Adipose tissue (tissue), 3 donors: ENCODE data around the gene RAB5A. TPM values are rescaled to one million over a fixed set of nuclear protein-coding genes. Genes with fewer than 3 reads are reported as not detected.
"Not testable (repeated sequence)": the region's sequence is repeated elsewhere in the genome, so short reads cannot be mapped to it uniquely, and the experiment has no call there.

Experiments
- H3K27ac ChIP-seq: one replicate; pipeline ENCODE4 v1.5.1; 2013; ENCODE audit warnings: low read depth, low read length
- WGBS, 3 donors: extraction: QIAGEN DNeasy Blood & Tissue Kit; methylation state at CpG; one replicate each; pipeline ENCODE4 v1.1.7; 2013; 5-methylcytosine and 5-hydroxymethylcytosine counted together
- polyA plus RNA-seq, 3 donors: library from polyadenylated mRNA; stranded (reverse); fragments of 200-250 nt; gene quantifications; one replicate each; pipeline ENCODE4 v1.2.3, GENCODE V29; 2013
- donor health status: healthy with polysubstance abuse.
- donor health status: Bipolar disorder and iron deficiency.
- donor health status: healthy.

Gene RAB5A
- polyA plus RNA-seq, 3 donors: 11.4 to 54.8 (median 27.6) TPM

GRCh38 chr3:20013396-20013795 lies 66.5 kb downstream of the RAB5A start:
- WGBS, 3 donors: 86 to 96% (median 93%) methylated on average over 1 of the region's 1 CpG
- H3K27ac ChIP-seq: no peak overlapping the region

DNA sequence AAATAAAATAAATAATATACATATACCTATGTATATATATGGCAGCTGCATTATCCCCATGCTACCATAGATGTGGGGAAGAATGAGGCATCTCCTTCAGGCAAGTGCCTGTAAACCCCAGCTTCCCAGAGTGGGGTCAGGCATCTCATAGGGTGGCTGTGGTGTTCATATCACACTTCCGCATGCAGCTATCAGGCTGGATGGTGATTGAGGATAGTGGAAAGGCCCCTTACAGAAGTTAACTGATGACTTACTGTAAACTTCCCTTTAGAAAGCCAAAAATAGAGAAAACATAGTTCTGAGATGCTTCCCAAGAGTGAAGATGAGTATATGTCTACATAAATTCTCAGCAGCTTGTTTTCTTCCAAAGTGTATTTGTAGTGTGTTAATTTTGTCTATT lies 68.6 kb downstream of the RAB5A start:
- H3K27ac ChIP-seq: no peak overlapping the region
- 88 to 96% (median 89%) methylated on average over 1 of the region's 1 CpG for WGBS, 3 donors

- H3K27ac ChIP-seq: not testable (repeated sequence)
- WGBS, 3 donors: 87 to 94% (median 92%) methylated on average over 3 of the region's 3 CpGs
These were observed 69.2 kb downstream of the RAB5A start for GRCh38 chr3:20016076-20016475.

GRCh38 chr3:20022954-20023622 lies 76.2 kb downstream of the RAB5A start:
- WGBS, 3 donors: 47 to 65% (median 56%) methylated on average over 2 of the region's 2 CpGs
- H3K27ac ChIP-seq: no peak overlapping the region

DNA sequence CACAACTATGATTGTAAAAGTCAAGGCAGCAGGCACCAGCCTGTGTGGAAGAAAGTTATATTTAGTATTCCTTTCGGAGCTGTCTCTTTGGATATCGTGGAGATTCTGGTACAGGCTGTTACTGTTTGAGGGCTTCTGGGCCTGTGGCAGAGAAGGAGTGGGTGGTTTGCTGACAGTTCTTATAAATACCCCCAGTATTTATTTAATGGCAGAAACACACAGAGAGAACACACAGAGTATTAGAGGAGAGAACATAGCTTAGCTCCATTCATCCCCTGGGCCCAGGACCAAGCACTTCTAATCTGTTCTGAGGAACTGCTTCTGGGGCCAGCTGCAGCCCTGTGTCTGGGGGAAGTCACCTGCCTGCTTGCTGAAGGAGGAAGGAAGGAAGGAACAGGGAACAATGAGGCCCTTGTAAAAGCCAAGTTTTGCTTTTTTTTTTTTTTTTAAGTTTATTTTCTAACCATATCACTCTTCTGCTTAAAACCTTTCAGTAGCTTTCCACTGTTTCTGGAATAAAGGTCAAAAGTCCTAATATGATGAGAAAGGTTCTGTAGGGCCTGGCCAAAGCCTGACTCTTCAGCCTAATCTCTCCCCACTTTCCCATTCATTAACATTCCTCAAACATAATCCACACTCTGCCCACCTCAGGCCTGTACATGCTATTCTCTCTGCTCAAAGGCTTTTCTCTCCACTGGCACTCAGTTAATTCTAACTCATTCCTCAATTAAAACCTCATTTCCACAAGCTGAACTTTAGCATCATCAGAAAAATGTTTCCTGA lies 76.9 kb downstream of the RAB5A start:
- WGBS, 3 donors: 58 to 63% (median 61%) methylated on average over 2 of the region's 2 CpGs
- H3K27ac ChIP-seq: no peak overlapping the region

DNA sequence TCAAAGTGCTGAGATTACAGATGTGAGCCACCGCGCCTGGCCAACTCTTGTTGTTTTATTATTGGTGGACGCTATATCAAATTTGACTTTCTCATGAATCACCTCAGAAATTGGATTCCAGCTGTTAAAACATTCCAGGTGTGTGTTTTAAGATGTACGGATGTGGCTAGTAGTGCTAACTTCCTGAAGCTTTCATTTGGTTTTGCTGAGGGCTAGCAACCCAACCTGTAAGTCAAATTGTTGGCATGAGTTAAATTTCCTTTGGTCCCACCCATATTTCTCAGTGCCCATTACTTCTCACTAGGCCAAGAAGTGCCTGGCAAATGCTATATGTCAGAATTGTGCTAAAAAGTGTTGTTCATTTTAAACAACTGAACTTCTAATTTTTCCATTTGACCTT lies 80.2 kb downstream of the RAB5A start:
- H3K27ac ChIP-seq: no peak overlapping the region
- WGBS, 3 donors: 73 to 87% (median 82%) methylated on average over 4 of the region's 4 CpGs

- WGBS, 3 donors: 89 to 95% (median 93%) methylated on average over 7 of the region's 7 CpGs
- H3K27ac ChIP-seq: no peak overlapping the region
These were observed 82.0 kb downstream of the RAB5A start for GRCh38 chr3:20028905-20029331.

DNA sequence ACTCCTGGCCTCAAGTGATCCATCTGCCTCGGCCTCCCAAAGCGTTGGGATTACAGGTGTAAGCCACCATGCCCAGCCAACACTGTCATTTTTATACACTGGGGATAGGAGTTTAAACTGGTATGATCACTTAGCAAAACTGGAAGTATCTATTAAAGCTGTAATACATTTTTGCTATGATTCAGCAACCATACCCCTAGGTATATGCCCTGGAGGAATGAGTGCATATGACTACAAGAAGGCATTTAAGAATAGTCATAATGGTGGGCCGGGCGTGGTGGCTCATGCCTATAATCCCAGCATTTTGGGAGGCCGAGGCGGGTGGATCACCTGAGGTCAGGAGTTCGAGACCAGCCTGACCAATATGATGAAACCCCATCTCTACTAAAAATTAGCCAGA lies 85.0 kb downstream of the RAB5A start:
- whole genome bisulfite sequencing, 3 donors: 97 to 99% (median 98%) methylated on average over 7 of the region's 7 CpGs
- H3K27ac ChIP-seq: not testable (repeated sequence)

Other genes with a start within 250 kb of the RAB5A start
- 1 to 10 TPM in 1 of 3 donors, under 1 TPM in 2; 0.21 to 3.5 (median 0.41) TPM for gene EFHB, start 12.9 kb upstream of the RAB5A start, polyA plus RNA-seq
- not detected for gene PP2D1, start 65.2 kb downstream of the RAB5A start, polyA plus RNA-seq
- gene KAT2B, start 93.3 kb downstream of the RAB5A start, polyA plus RNA-seq: 10 to 100 TPM in 1 of 3 donors, 1 to 10 TPM in 2; 7.8 to 20.8 (median 10.0) TPM
- under 1 TPM; 0.06 to 0.45 (median 0.12) TPM for gene SGO1, start 239.1 kb downstream of the RAB5A start, polyA plus RNA-seq